B cell (primary cell): Measurements from ENCODE around the gene PRKD2. TPM values are rescaled to one million over a fixed set of nuclear protein-coding genes. Genes with fewer than 3 reads are reported as not detected.

ENCODE experiments used
- ATAC-seq: fragments of 200-7000 bp; cut with Tn5 transposase; one replicate; pipeline ENCODE4 v1.10.0; 2021; ENCODE audit warnings: low read depth, mild to moderate bottlenecking, moderate number of reproducible peaks, moderate library complexity
- CTCF ChIA-PET: fragments of 350-600 bp; sonication (Branson Sonifier 250); formaldehyde crosslinking; loops from one replicate; lab custom pipeline; 2021; ENCODE audit warnings: antibody characterized with exemption, inconsistent platforms; lab: Charles Lee
- POLR2A ChIA-PET: fragments of 350-600 bp; sonication (Branson Sonifier 250); formaldehyde crosslinking; loops from one replicate; lab custom pipeline; 2021; ENCODE audit warnings: antibody characterized with exemption; lab: Charles Lee
- DNase-seq: peaks from one replicate; pipeline ENCODE4 v3.0.0; 2013
- H2AFZ ChIP-seq: 2 replicates; pipeline ENCODE4 v1.6.1; 2012; ENCODE audit warnings: mild to moderate bottlenecking, low read depth, low read length; ENCODE audit not compliant: insufficient read depth, poor library complexity, severe bottlenecking
- H3K27ac ChIP-seq, 2 donors: 1 replicate in 1 of 2; 2 replicates in 1 of 2; pipeline ENCODE4 v1.5.1; 2012 to 2013; ENCODE audit warnings: low read length in 2 of 2, mild to moderate bottlenecking in 2 of 2, moderate library complexity in 1 of 2
- H3K27me3 ChIP-seq, 4 experiments: fragments of 200-600 bp in 1 of 4; sonication (generic) in 1 of 4; replicated peaks in 1 of 4; 1 replicate in 2 of 4; 2 replicates in 2 of 4; pipeline versions ENCODE4 v1.6.1 to v1.7.0; 2013 to 2016; ENCODE audit warnings: low read length in 3 of 4, mild to moderate bottlenecking in 2 of 4, mixed read lengths in 1 of 4, moderate library complexity in 1 of 4; ENCODE audit not compliant: insufficient read depth in 4 of 4, control insufficient read depth in 3 of 4; ENCODE audit errors: control extremely low read depth in 1 of 4
- H3K36me3 ChIP-seq, 2 experiments: replicated peaks in 1 of 2; 1 replicate in 1 of 2; 2 replicates in 1 of 2; pipeline versions ENCODE4 v1.6.1 to v1.7.1; 2013; ENCODE audit warnings: low read length in 1 of 2; ENCODE audit not compliant: insufficient read depth in 2 of 2, control insufficient read depth in 1 of 2; ENCODE audit errors: control extremely low read depth in 1 of 2, extremely low read depth in 1 of 2
- H3K4me1 ChIP-seq, 2 donors: fragments of 200-600 bp in 1 of 2; sonication (generic) in 1 of 2; 1 replicate in 1 of 2; 2 replicates in 1 of 2; pipeline versions ENCODE4 v1.5.1 to v1.6.1; 2013 to 2017; ENCODE audit warnings: low read length in 2 of 2; ENCODE audit not compliant: control insufficient read depth in 2 of 2, insufficient read depth in 2 of 2
- H3K4me2 ChIP-seq: replicated peaks from 2 replicates; pipeline ENCODE3; 2012; ENCODE audit warnings: mild to moderate bottlenecking, low read depth, low read length; ENCODE audit not compliant: poor library complexity, severe bottlenecking
- H3K4me3 ChIP-seq, 5 experiments: fragments of 200-600 bp in 1 of 5; sonication (generic) in 1 of 5; 1 replicate in 3 of 5; 2 replicates in 2 of 5; pipeline versions ENCODE4 v1.5.1 to v1.7.0; 2011 to 2016; ENCODE audit warnings: low read length in 4 of 5, mild to moderate bottlenecking in 4 of 5, low read depth in 2 of 5, control low read depth in 1 of 5, moderate library complexity in 1 of 5; ENCODE audit not compliant: insufficient read depth in 1 of 5; ENCODE audit errors: control extremely low read depth in 1 of 5, extremely low read depth in 1 of 5
- H3K79me2 ChIP-seq: fragments of 200-600 bp; sonication (generic); one replicate; pipeline ENCODE4 v1.6.0; 2016; ENCODE audit warnings: low read length; ENCODE audit not compliant: control insufficient read depth, insufficient read depth
- H3K9ac ChIP-seq: fragments of 200-600 bp; sonication (generic); 2 replicates; pipeline ENCODE4 v1.6.1; 2017; ENCODE audit warnings: mild to moderate bottlenecking, low read length, moderate library complexity
- H3K9me3 ChIP-seq, 3 donors: one replicate each; pipeline versions ENCODE4 v1.6.1 to v1.7.1; 2013; ENCODE audit warnings: low read length in 2 of 3; ENCODE audit not compliant: control insufficient read depth in 2 of 3, insufficient read depth in 1 of 3; ENCODE audit errors: control extremely low read depth in 1 of 3
- H4K20me1 ChIP-seq: 2 replicates; pipeline ENCODE4 v1.6.0; 2012; ENCODE audit warnings: mild to moderate bottlenecking, low read length; ENCODE audit not compliant: insufficient read depth, control insufficient read depth, poor library complexity, severe bottlenecking
- H3K27ac Mint-ChIP-seq: one replicate; pipeline ENCODE4 v1.8.0; 2021; ENCODE audit warnings: mixed read lengths
- H3K27me3 Mint-ChIP-seq: one replicate; pipeline ENCODE4 v1.8.0; 2021; ENCODE audit warnings: mixed read lengths
- H3K4me1 Mint-ChIP-seq: one replicate; pipeline ENCODE4 v1.8.0; 2021; ENCODE audit warnings: mixed read lengths
- H3K4me3 Mint-ChIP-seq: one replicate; pipeline ENCODE4 v1.8.0; 2021; ENCODE audit warnings: mixed read lengths
- H3K9me3 Mint-ChIP-seq: one replicate; pipeline ENCODE4 v1.8.0; 2022; ENCODE audit warnings: mixed read lengths; ENCODE audit not compliant: insufficient read depth
- EZH2 ChIP-seq: IDR thresholded peaks from 2 replicates; pipeline ENCODE4 v1.6.1; 2012; ENCODE audit warnings: borderline replicate concordance, low read depth, mild to moderate bottlenecking, moderate library complexity, low read length; ENCODE audit not compliant: insufficient read depth, poor library complexity, severe bottlenecking
- WGBS: methylation state at CpG from one replicate; pipeline ENCODE4 v1.1.5; 2013; ENCODE audit warnings: missing lambda C conversion rate; ENCODE audit not compliant: insufficient coverage; 5-methylcytosine and 5-hydroxymethylcytosine counted together
- intact Hi-C: fragments of 100-400 bp; cut with micrococcal nuclease; formaldehyde crosslinking; loops from one replicate; pipeline ENCODE4 v1.10.0; 2022
- polyA plus RNA-seq: library from polyadenylated mRNA; depleted of rRNA; stranded (reverse); fragments of >200 nt; gene quantifications from 2 replicates; pipeline ENCODE4 v1.2.3, GENCODE V29; 2012
- total RNA-seq, 2 donors: library from RNA; stranded (reverse); fragments of 120-200 nt in 1 of 2; gene quantifications; 1 replicate in 1 of 2; 2 replicates in 1 of 2; pipeline versions ENCODE4 v1.2.3 to v1.2.4, GENCODE V29; 2013 to 2022
- TF ChIP-seq, protein P1 (sequence below): fragments of 200-600 bp; IDR thresholded peaks from one replicate; pipeline ENCODE4 v1.8.0; 2022; ENCODE audit warnings: antibody characterized with exemption, mild to moderate bottlenecking

PRKD2 gene
- total and polyA plus RNA-seq, 2 donors (not counting 1 experiment from before 2014, with no cell fraction given) = 192 to 208 TPM

DNA sequence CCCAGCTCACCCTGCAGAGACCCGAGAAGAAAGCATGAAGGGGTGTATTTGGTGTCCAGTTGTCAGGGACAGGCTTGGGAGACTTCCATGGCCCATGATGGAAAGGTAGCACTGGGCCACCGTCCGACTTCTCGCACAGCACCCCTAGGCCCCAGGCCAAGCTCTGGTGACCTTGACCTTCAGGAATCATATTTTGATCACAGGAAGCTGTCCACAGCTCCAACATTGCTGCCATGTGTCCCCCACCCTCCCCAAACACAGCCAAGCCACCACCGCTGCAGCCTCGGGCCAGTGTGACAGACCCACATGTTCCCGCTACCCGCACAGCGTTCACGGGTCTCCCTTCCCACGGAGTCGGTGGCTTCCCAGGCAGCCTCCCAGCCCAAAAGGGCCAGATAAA lies 91.2 kb downstream of the PRKD2 start:
- no peaks in the 10 kb centered on the region for H3K27me3 Mint-ChIP-seq
- Histone ChIP-seq H3K36me3 (no peaks in the 10 kb centered on the region), H3K27me3 (no peaks in the 10 kb centered on the region), H3K9ac (no peak overlapping the region), H3K79me2 (no peaks in the 10 kb centered on the region), H2AFZ (no peak overlapping the region), H3K4me3 (no peak overlapping the region), H3K27ac (no peak overlapping the region), H3K4me1 (peaks cover 39 to 48% of the 10 kb centered on the region in 2 donors), H4K20me1 (no peaks in the 10 kb centered on the region), H3K9me3 (no peaks in the 10 kb centered on the region), H3K4me2 (no peak overlapping the region)
- DNase-seq (no peak), ATAC-seq (no peak)
- no peak overlapping the region for H3K4me3 Mint-ChIP-seq
- WGBS = 96% methylated on average over 12 of the region's 12 CpGs
- H3K4me1 Mint-ChIP-seq = peaks cover 49% of the 10 kb centered on the region
- CTCF ChIA-PET = interaction anchor here (0.9 kb wide), 1 partner anchor 132 kb away, joined by 3 read pairs; no protein-coding TSS in a partner anchor
- POLR2A ChIA-PET = no interaction called here
- TF ChIP-seq, protein P1, sequence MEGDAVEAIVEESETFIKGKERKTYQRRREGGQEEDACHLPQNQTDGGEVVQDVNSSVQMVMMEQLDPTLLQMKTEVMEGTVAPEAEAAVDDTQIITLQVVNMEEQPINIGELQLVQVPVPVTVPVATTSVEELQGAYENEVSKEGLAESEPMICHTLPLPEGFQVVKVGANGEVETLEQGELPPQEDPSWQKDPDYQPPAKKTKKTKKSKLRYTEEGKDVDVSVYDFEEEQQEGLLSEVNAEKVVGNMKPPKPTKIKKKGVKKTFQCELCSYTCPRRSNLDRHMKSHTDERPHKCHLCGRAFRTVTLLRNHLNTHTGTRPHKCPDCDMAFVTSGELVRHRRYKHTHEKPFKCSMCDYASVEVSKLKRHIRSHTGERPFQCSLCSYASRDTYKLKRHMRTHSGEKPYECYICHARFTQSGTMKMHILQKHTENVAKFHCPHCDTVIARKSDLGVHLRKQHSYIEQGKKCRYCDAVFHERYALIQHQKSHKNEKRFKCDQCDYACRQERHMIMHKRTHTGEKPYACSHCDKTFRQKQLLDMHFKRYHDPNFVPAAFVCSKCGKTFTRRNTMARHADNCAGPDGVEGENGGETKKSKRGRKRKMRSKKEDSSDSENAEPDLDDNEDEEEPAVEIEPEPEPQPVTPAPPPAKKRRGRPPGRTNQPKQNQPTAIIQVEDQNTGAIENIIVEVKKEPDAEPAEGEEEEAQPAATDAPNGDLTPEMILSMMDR = no peak
- no peak for TF ChIP-seq EZH2
- intact Hi-C loops = no loop called here
- H3K27ac Mint-ChIP-seq = peak overlapping the region; percentile 59
- H3K9me3 Mint-ChIP-seq = no peaks in the 10 kb centered on the region

DNA sequence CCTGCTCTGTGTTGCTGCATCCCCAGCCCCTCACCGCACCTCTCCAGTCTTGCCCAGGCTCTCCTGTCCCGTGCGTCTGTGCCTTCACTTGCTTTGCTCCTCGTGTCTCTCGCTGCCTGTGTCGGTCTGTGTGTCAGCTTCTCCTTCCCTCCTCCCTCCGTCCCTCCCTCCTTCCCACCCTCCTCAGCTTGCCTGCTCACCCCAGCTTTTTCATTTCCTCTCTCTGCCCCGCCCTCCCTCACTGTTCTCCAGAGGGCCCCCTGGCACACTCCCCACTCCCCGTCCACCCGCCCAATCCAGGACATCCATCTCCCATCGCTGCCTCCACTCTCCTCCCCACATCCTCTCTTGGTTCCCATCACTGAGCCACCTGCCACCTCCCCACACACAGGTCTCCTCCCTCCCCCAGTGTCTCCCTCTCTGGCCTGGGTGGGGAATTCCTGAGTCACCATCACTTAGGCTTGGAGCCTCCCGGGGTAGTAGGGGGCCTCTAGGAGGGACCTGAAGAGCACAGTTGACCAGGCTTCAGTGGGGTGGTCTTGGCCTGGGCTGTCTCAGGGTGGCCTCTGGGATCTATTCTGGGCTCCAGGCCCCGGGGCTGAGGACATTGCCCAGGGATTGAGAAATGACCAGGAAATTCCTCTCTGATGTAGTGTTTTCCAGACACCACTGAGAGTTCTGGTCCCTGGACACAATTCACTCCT lies 91.8 kb downstream of the PRKD2 start, which contains the start of gene PTGIR:
Gene PTGIR (minus strand): TSS at position 132 of the 704 bp plus-strand sequence. CDS start 864 bp downstream, outside the sequence.
- Histone ChIP-seq H3K36me3 (no peaks in the 10 kb centered on the region), H3K9ac (no peak within 1 kb of the TSS), H2AFZ (peak within 1 kb of the TSS; percentile 60), H3K27ac (no peak within 1 kb of the TSS), H3K27me3 (no peaks in the 10 kb centered on the region), H3K4me3 (peak within 1 kb of the TSS in 1 of 5 experiments; percentile 9), H3K79me2 (no peaks in the 10 kb centered on the region), H4K20me1 (no peaks in the 10 kb centered on the region), H3K9me3 (no peaks in the 10 kb centered on the region), H3K4me1 (peaks cover 45 to 55% of the 10 kb centered on the region in 2 donors), H3K4me2 (peak within 1 kb of the TSS; percentile 61)
- Mint-ChIP-seq H3K4me3 (peak within 1 kb of the TSS; percentile 54), H3K9me3 (no peaks in the 10 kb centered on the region), H3K4me1 (peaks cover 56% of the 10 kb centered on the region), H3K27ac (peak within 1 kb of the TSS; percentile 59), H3K27me3 (no peaks in the 10 kb centered on the region)
- intact Hi-C loops = no loop called here
- ChIA-PET CTCF (interaction anchor here (1.4 to 2.3 kb wide), 2 partner anchors 11 to 37 kb away, joined by 4 to 8 read pairs; partner anchors contain the start of gene DACT3), POLR2A (no interaction called here)
- peak; percentile 44 for ATAC-seq
- peak; percentile 42 for DNase-seq
- WGBS = 13% methylated on average over 13 of the region's 13 CpGs
- no peak for TF ChIP-seq EZH2
- TF ChIP-seq, protein P1 = no peak
